Endodermal cell (in vitro differentiated cells): ENCODE data around the gene KIFC3. TPM values are rescaled to one million over a fixed set of nuclear protein-coding genes. Genes with fewer than 3 reads are reported as not detected.
"Not testable (repeated sequence)": the region's sequence is repeated elsewhere in the genome, so short reads cannot be mapped to it uniquely, and the experiment has no call there.

Experiments
- DNase-seq: peaks from one replicate; pipeline ENCODE4 v3.0.0-alpha.2; 2017
- H3K27ac ChIP-seq: 2 replicates; pipeline ENCODE4 v1.5.1; 2013; ENCODE audit warnings: mild to moderate bottlenecking, low read depth, low read length, moderate library complexity
- H3K27me3 ChIP-seq: 2 replicates; pipeline ENCODE4 v1.6.1; 2013; ENCODE audit warnings: mild to moderate bottlenecking, low read length, moderate library complexity; ENCODE audit not compliant: insufficient read depth, control insufficient read depth, poor library complexity, severe bottlenecking
- H3K36me3 ChIP-seq: 2 replicates; pipeline ENCODE4 v1.7.0; 2013; ENCODE audit warnings: mild to moderate bottlenecking, low read length, moderate library complexity; ENCODE audit not compliant: control insufficient read depth, insufficient read depth
- H3K4me1 ChIP-seq: one replicate; pipeline ENCODE4 v1.7.0; 2013; ENCODE audit warnings: low read length; ENCODE audit not compliant: control insufficient read depth, insufficient read depth
- H3K4me3 ChIP-seq: 2 replicates; pipeline ENCODE4 v1.5.1; 2013; ENCODE audit warnings: mild to moderate bottlenecking, low read length, moderate library complexity
- H3K9ac ChIP-seq: 2 replicates; pipeline ENCODE4 v1.6.1; 2013; ENCODE audit warnings: mild to moderate bottlenecking, low read length, moderate library complexity; ENCODE audit not compliant: poor library complexity, severe bottlenecking; ENCODE audit errors: extremely low read depth
- H3K9me3 ChIP-seq: 2 replicates; pipeline ENCODE4 v1.6.1; 2013; ENCODE audit warnings: mild to moderate bottlenecking, low read length, moderate library complexity; ENCODE audit not compliant: control insufficient read depth
- H3K27ac Mint-ChIP-seq: 2 replicates; pipeline ENCODE4 v1.8.0; 2020; ENCODE audit warnings: mixed read lengths
- H3K27me3 Mint-ChIP-seq: 2 replicates; pipeline ENCODE4 v1.8.0; 2021; ENCODE audit warnings: mild to moderate bottlenecking, mixed read lengths; ENCODE audit not compliant: insufficient read depth
- H3K36me3 Mint-ChIP-seq: 2 replicates; pipeline ENCODE4 v1.8.0; 2020; ENCODE audit warnings: low read depth, mixed read lengths
- H3K4me1 Mint-ChIP-seq: 2 replicates; pipeline ENCODE4 v1.8.0; 2020; ENCODE audit warnings: mixed read lengths
- H3K4me3 Mint-ChIP-seq: 2 replicates; pipeline ENCODE4 v1.8.0; 2020; ENCODE audit warnings: mild to moderate bottlenecking, moderate library complexity, mixed read lengths
- H3K9me3 Mint-ChIP-seq: 2 replicates; pipeline ENCODE4 v1.8.0; 2020; ENCODE audit warnings: mild to moderate bottlenecking, mixed read lengths
- CTCF ChIP-seq: fragments of 200-600 bp; sonication (generic); conservative IDR thresholded peaks from 2 replicates; pipeline ENCODE4 v1.5.0; 2021; ENCODE audit warnings: antibody characterized with exemption, mild to moderate bottlenecking
- WGBS, 2 experiments: methylation state at CpG; one replicate each; pipeline versions ENCODE4 v1.1.5 to v1.1.7; 2013; ENCODE audit warnings: missing lambda C conversion rate in 2 of 2, mixed read lengths in 1 of 2; ENCODE audit not compliant: insufficient coverage in 1 of 2, insufficient read length in 1 of 2; 5-methylcytosine and 5-hydroxymethylcytosine counted together
- total RNA-seq, 2 donors: library from RNA; stranded (reverse); fragmentation: NEBNext Ultra II Directional in 1 of 2; extraction: Animal tissue kit (Norgen Biotek cat#: 25700) in 1 of 2; gene quantifications; 2 replicates in 1 of 2; 3 replicates in 1 of 2; pipeline ENCODE4 v1.2.1, GENCODE V29; 2021

KIFC3 gene
- total RNA-seq, 2 donors from 2014 or later: 39.2 to 39.3 TPM

- H3K36me3 ChIP-seq: peaks cover 40% of the 10 kb centered on the region
- no peak for TF ChIP-seq CTCF
- DNase-seq: no peak
- no peak overlapping the region for H3K27ac Mint-ChIP-seq
- no peak overlapping the region for H3K4me3 ChIP-seq
- H3K27me3 Mint-ChIP-seq: no peaks in the 10 kb centered on the region
- no peaks in the 10 kb centered on the region for H3K9me3 Mint-ChIP-seq
- H3K27ac ChIP-seq: no peak overlapping the region
- H3K9ac ChIP-seq: no peak overlapping the region
- H3K9me3 ChIP-seq: no peaks in the 10 kb centered on the region
- H3K27me3 ChIP-seq: no peaks in the 10 kb centered on the region
- H3K4me3 Mint-ChIP-seq: peak overlapping the region; percentile 44
- 94 to 97% methylated on average over 7 to 13 of the region's 13 CpGs for WGBS, 2 experiments
- H3K36me3 Mint-ChIP-seq: peaks cover 14% of the 10 kb centered on the region
- H3K4me1 Mint-ChIP-seq: peaks cover 42% of the 10 kb centered on the region
- H3K4me1 ChIP-seq: peaks cover 28% of the 10 kb centered on the region
Observed at GRCh38 chr16:57797216-57797525, 5.1 kb downstream of the KIFC3 start.

GRCh38 chr16:57796014-57796413 is 6.3 kb downstream of the KIFC3 start:
- H3K27ac ChIP-seq, H3K4me3 ChIP-seq, H3K27me3 ChIP-seq, H3K9me3 ChIP-seq, H3K27me3 Mint-ChIP-seq, DNase-seq, H3K9me3 Mint-ChIP-seq, H3K27ac Mint-ChIP-seq, H3K4me3 Mint-ChIP-seq, H3K9ac ChIP-seq: not testable (repeated sequence)
- 91 to 93% methylated on average over 3 to 5 of the region's 5 CpGs for WGBS, 2 experiments
- Histone ChIP-seq H3K4me1 (peaks cover 26% of the 10 kb centered on the region), H3K36me3 (peaks cover 52% of the 10 kb centered on the region)
- peaks cover 39% of the 10 kb centered on the region for H3K4me1 Mint-ChIP-seq
- H3K36me3 Mint-ChIP-seq: peaks cover 15% of the 10 kb centered on the region

GRCh38 chr16:57795431-57795878 is 6.8 kb downstream of the KIFC3 start:
- Mint-ChIP-seq H3K27ac (peak overlapping the region; percentile 77), H3K36me3 (peaks cover 17% of the 10 kb centered on the region), H3K4me1 (peaks cover 34% of the 10 kb centered on the region), H3K9me3 (no peaks in the 10 kb centered on the region), H3K27me3 (no peaks in the 10 kb centered on the region), H3K4me3 (no peak overlapping the region)
- H3K9me3 ChIP-seq: no peaks in the 10 kb centered on the region
- no peak overlapping the region for H3K27ac ChIP-seq
- peaks cover 57% of the 10 kb centered on the region for H3K36me3 ChIP-seq
- 61% methylated on average over 5 to 9 of the region's 9 CpGs for WGBS, 2 experiments
- peak; percentile 77 for TF ChIP-seq CTCF
- no peak overlapping the region for H3K4me3 ChIP-seq
- peak; percentile 90 for DNase-seq
- peaks cover 21% of the 10 kb centered on the region for H3K4me1 ChIP-seq
- H3K9ac ChIP-seq: no peak overlapping the region
- H3K27me3 ChIP-seq: no peaks in the 10 kb centered on the region

- no peak for TF ChIP-seq CTCF
Observed at GRCh38 chr16:57794849-57795430, 7.4 kb downstream of the KIFC3 start.

More at GRCh38 chr16:57794849-57795430, 7.4 kb downstream of the KIFC3 start:
- peaks cover 18% of the 10 kb centered on the region for H3K4me1 ChIP-seq
- Mint-ChIP-seq H3K27ac (peak overlapping the region; percentile 77), H3K9me3 (no peaks in the 10 kb centered on the region), H3K4me3 (no peak overlapping the region), H3K36me3 (peaks cover 21% of the 10 kb centered on the region), H3K27me3 (no peaks in the 10 kb centered on the region), H3K4me1 (peaks cover 29% of the 10 kb centered on the region)
- H3K9ac ChIP-seq: no peak overlapping the region
- H3K4me3 ChIP-seq: no peak overlapping the region
- WGBS, 2 experiments: 88 to 91% methylated on average over 9 to 18 of the region's 18 CpGs
- no peak overlapping the region for H3K27ac ChIP-seq
- no peaks in the 10 kb centered on the region for H3K9me3 ChIP-seq
- H3K27me3 ChIP-seq: no peaks in the 10 kb centered on the region
- H3K36me3 ChIP-seq: peaks cover 62% of the 10 kb centered on the region
- DNase-seq: no peak
